ENCODE results near the gene VSTM2L.
A peak's percentile ranks its signal among the peaks of the same experiment; 100 is the strongest.

The VSTM2L gene

DNA sequence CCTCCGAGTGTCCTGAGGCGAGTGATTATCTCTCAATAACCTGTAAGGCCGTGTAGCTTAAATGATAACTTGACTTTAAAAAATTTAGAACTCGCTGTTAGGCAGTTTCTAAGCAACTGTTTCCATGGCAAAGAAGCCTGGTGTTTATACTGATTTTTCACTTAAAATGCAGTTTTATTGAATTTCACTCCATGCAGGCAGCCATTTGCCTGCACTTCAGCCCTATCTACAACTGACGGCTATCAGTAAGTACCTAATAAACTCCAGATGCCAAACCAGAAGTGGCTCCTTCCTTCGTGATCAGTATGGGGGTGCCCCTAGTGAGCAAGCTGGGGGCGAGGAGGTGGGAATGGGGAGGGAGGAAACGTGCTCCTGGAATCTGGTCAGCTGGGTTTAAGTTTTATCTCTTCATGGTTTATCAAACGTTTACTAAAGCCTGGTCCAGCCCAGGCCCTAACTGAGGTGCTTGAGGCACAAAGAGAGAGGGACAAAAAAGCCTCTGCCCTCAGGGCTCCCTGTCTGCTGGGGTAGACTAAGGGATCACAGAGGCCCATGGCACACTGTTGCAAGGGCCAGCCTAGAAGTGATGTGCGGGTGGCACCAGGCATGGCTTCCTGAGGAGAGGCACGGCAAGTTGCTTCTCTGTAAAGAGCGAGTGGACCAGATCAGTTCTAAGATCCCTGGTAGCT is 84.8 kb downstream of the VSTM2L start:
- no peak for DNase-seq (ENCODE audit: low read depth in 3 of 3)

- no peak for DNase-seq (ENCODE audit: low read depth in 3 of 3)
Measured at GRCh38 chr20:37988306-37988954, 85.5 kb downstream of the VSTM2L start.

DNA sequence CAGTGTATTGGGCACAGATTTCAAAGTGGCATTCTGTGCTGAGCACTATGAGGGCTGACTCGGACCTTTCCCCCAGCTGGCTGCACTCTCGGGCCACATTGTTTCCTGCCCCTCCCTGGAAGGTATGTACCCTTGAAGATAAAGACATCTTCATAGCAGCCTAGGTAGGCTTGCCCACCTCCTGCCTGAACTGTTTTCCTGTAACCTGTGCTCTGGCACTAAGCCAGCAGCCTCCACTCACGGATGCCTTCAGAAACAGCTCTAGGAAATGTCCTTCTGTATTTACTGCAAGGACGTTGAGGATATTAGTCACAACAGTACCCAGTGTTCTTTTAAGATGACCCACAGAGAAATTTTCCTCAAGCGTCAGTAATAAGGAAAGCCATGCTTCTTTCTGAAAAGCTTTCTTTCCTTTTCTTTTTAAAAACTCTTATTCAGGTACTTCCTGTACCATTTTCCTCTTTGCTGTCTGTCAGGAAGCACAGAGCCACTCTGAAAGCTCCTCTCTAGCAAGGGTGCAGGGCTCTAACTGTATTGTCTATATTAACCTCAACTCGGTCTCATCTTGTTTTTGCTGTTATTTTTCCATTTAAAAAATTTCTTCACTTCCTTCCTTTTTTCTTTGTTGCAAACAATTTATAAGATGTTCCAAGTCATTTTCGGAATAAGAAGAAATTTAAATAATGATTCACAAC is 86.8 kb downstream of the VSTM2L start:
- no peak for DNase-seq (ENCODE audit: low read depth in 3 of 3)

DNA sequence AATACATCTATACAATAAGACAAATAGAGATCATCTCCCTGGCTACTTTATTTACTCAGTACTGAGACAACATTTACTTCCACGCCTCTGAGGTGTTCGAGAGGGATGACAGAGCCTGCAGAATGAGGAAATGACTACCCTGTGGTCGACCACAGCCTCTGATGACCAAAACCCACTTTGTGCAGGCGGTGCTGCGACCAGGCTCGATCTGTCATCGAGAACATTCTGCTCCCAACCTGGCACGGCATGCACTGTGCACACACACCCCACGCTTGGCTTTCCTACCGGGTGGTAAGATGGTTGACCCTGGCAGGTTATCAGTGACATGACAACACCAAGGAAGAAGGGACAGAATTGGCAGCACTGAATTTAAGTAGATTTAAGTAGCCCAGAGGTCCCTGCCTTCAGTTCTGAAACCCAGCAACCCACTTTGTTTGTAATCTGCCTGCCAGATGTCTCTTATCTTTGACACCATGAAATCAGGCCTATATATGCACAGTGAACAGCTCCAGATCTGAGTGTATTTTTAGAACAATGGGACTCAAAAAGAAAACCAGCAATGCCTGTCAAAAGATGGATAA is 87.7 kb downstream of the VSTM2L start:
- peak; percentile 3 to 41 (median 14) for DNase-seq (ENCODE audit: low read depth in 3 of 3)

GRCh38 chr20:37991157-37991866 is 88.4 kb downstream of the VSTM2L start:
- DNase-seq (ENCODE audit: low read depth in 3 of 3): no peak

DNA sequence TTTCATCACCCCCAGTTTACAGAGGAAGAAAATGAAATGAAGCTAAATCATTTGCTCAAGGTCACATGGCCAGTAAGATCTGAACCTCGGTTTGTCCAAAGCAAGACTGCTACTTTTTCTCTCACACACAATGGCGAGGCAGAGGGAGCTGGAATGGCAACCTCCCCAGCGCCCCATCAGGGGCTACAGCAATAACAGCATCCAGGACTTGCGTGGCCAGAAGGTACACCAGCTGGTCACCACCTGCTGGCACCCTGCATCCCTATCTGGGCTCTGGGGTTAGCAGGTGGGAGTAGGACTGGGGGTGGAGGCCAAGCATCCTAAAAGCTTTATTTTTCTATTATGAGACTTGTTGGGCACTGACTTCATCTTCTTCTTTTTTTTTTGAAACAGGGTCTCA is 89.0 kb downstream of the VSTM2L start:
- no peak for DNase-seq (ENCODE audit: low read depth in 3 of 3)

DNA sequence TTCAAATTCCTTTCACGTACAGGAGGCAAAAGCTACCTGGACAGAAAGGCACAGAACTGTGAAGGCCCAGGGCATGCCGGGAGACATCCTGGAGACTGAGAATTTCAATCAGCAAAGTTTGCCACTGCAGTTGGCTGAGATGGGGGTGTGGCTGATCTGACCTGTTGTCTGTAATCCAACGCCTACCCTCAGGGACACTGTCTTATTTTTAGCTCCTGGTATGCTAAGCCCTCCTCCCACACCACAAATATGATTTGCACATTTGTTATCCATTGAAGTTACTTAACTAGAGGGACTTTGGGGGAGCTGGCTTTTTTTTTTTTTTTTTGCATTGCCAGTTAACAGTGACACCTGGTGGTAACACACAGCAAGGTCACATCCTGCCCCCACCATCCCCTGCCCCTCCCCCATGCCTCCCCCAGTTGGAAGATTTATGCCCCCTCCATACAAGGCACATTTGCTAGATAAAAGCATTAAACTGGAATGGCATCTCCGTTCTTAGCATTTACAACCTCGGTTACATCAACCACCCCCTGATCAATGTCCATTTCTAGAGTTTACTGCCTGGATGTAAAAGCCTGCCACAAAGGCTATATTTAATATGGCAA is 90.0 kb downstream of the VSTM2L start:
- peak in 1 of 3 experiments; percentile 4 for DNase-seq (ENCODE audit: low read depth in 3 of 3)

DNA sequence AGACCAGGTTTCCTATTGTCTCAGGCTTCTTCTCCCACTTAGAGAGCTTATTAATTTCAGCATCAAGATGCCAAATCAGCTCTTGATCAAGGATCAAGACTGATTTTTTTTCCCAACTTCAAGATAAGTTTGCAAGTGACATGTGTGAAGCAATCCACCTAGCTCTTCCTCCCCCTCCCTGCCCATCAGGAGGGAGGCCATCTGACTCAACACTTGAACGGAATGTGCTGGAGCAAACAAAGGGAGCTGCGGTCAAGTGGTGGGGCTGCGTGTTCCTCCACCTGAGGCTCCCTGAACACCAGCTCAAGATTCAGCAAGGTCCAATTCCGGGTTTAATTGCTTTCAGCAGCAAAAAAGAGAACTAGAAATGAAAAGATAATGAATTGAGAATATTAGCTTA is 91.6 kb downstream of the VSTM2L start:
- DNase-seq (ENCODE audit: low read depth in 3 of 3): no peak
